Raji (cell line): ENCODE results near the gene NTM.

Experiments used
- POLR2A ChIP-seq: IDR thresholded peaks from 2 replicates; pipeline ENCODE4 v1.6.1; 2011; ENCODE audit warnings: low read depth, low read length, control low read depth; ENCODE audit not compliant: insufficient read depth

NTM gene

GRCh38 chr11:131954146-131954545 is 583.7 kb downstream of the NTM start:
- TF ChIP-seq POLR2A = no peak

GRCh38 chr11:131955904-131956303 is 585.5 kb downstream of the NTM start:
- TF ChIP-seq POLR2A = no peak

GRCh38 chr11:131957201-131957600 is 586.8 kb downstream of the NTM start:
- no peak for TF ChIP-seq POLR2A

GRCh38 chr11:131957875-131958274 is 587.5 kb downstream of the NTM start:
- no peak for TF ChIP-seq POLR2A

GRCh38 chr11:131962818-131963217 is 592.4 kb downstream of the NTM start:
- no peak for TF ChIP-seq POLR2A

- no peak for TF ChIP-seq POLR2A
Observed at GRCh38 chr11:131964698-131965483, 594.5 kb downstream of the NTM start.

GRCh38 chr11:131965504-131965903 is 595.1 kb downstream of the NTM start:
- TF ChIP-seq POLR2A = no peak

GRCh38 chr11:131966667-131967066 is 596.3 kb downstream of the NTM start:
- TF ChIP-seq POLR2A = no peak

GRCh38 chr11:131969261-131969660 is 598.8 kb downstream of the NTM start:
- no peak for TF ChIP-seq POLR2A

- TF ChIP-seq POLR2A = no peak
Observed at GRCh38 chr11:131973061-131973460, 602.6 kb downstream of the NTM start.

- TF ChIP-seq POLR2A = no peak
Observed at GRCh38 chr11:131975619-131976018, 605.2 kb downstream of the NTM start.

- no peak for TF ChIP-seq POLR2A
Observed at GRCh38 chr11:131976021-131976420, 605.6 kb downstream of the NTM start.

- TF ChIP-seq POLR2A = no peak
Observed at GRCh38 chr11:131977231-131977630, 606.8 kb downstream of the NTM start.

GRCh38 chr11:131977854-131978253 is 607.4 kb downstream of the NTM start:
- TF ChIP-seq POLR2A = no peak

GRCh38 chr11:131978351-131978750 is 607.9 kb downstream of the NTM start:
- no peak for TF ChIP-seq POLR2A

- TF ChIP-seq POLR2A = no peak
Observed at GRCh38 chr11:131979364-131979763, 608.9 kb downstream of the NTM start.

GRCh38 chr11:131980199-131980598 is 609.8 kb downstream of the NTM start:
- TF ChIP-seq POLR2A = no peak

- TF ChIP-seq POLR2A = no peak
Observed at GRCh38 chr11:131980888-131981668, 610.7 kb downstream of the NTM start.
